ENCODE results near the gene GSN.
A peak's percentile ranks its signal among the peaks of the same experiment; 100 is the strongest.

Gene GSN

DNA sequence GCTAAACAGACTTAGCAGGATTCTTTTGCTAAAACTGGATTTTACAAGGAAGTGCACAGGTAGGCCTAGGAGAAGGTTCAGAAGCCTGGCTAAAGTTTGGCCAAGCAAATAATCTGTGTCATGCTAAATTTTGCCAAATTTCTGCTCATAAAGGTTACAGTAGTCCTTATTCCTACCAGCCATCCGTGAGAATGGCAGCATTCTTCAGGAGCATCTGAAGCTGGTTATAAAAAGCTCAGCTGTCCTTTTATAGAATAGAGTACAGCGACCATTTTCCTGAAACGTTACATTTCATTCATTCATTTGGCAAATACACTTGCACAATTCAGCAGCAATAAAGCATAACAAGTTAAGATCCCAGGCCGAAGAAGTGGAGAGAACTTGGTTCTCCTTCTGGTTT is 6.9 kb downstream of the GSN start:
- TF ChIP-seq, protein P1, sequence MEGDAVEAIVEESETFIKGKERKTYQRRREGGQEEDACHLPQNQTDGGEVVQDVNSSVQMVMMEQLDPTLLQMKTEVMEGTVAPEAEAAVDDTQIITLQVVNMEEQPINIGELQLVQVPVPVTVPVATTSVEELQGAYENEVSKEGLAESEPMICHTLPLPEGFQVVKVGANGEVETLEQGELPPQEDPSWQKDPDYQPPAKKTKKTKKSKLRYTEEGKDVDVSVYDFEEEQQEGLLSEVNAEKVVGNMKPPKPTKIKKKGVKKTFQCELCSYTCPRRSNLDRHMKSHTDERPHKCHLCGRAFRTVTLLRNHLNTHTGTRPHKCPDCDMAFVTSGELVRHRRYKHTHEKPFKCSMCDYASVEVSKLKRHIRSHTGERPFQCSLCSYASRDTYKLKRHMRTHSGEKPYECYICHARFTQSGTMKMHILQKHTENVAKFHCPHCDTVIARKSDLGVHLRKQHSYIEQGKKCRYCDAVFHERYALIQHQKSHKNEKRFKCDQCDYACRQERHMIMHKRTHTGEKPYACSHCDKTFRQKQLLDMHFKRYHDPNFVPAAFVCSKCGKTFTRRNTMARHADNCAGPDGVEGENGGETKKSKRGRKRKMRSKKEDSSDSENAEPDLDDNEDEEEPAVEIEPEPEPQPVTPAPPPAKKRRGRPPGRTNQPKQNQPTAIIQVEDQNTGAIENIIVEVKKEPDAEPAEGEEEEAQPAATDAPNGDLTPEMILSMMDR (IDR thresholded peaks at IDR 0.05; ENCODE audit: extremely low read depth, missing control alignments), result no peak
- DNase-seq (ENCODE audit: low spot score), result no peak

DNA sequence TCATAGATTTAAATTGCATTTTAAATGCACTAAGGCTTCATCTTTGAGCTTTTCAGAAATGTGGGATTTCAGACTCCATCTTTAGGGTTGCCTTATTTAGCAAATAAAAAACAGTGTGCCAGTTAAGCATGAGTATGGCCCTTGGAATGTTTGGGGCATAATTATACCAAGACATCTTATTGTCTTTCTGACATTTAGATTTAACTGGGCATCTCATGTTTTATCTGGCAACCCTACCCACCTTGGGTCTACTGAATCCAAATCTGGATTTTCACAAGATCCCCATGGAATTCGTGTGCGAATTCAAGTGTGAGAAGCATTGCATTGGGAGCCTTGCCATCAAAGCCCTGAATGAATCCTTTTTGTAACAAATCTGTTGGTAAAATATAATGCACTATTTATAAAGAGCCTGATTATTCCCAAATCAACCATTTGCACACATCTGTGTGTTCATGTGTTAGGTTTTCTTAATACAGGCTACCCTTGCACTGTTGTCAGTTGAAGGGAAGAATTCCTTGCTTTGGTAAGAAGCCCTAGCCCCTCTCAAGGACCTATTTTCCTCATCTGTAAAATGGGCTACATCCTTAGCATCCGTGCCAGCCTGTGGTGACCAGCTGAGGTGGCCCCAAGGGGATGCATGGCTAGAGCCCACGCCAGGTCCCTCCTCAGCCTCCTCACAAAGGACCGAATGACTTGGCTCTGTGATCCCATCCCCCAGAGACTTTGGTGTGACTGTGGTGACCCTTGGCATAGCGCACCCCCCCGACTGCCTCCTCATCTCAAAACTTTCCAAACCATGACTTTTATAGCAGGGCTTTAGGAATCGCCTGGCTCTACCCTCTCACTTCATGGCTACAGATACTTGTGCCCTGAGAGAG is 8.1 kb downstream of the GSN start:
- TF ChIP-seq, protein P1 (IDR thresholded peaks at IDR 0.05; ENCODE audit: extremely low read depth, missing control alignments), result no peak
- DNase-seq (ENCODE audit: low spot score), result no peak

DNA sequence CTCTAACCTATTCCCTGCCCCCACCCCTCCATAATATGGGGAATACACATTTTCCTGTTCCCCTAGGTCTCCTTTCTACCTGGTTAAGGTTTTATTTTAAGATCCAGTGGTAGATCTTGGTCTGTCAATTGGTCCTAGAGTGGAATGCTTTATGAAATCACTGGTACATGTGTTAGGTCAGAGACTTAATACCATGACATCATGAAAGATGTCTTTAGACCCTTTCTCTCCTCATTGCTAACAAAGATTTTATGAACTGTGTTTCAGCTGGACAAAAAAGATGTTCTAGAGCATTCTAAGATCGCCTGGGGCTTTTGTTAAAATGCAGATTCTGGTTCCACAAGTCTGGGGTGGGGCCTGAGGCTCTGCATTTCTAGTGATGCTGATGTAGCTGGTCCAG is 9.1 kb downstream of the GSN start:
- no peak for DNase-seq (ENCODE audit: low spot score)
- TF ChIP-seq, protein P1 (IDR thresholded peaks at IDR 0.05; ENCODE audit: extremely low read depth, missing control alignments), result no peak

DNA sequence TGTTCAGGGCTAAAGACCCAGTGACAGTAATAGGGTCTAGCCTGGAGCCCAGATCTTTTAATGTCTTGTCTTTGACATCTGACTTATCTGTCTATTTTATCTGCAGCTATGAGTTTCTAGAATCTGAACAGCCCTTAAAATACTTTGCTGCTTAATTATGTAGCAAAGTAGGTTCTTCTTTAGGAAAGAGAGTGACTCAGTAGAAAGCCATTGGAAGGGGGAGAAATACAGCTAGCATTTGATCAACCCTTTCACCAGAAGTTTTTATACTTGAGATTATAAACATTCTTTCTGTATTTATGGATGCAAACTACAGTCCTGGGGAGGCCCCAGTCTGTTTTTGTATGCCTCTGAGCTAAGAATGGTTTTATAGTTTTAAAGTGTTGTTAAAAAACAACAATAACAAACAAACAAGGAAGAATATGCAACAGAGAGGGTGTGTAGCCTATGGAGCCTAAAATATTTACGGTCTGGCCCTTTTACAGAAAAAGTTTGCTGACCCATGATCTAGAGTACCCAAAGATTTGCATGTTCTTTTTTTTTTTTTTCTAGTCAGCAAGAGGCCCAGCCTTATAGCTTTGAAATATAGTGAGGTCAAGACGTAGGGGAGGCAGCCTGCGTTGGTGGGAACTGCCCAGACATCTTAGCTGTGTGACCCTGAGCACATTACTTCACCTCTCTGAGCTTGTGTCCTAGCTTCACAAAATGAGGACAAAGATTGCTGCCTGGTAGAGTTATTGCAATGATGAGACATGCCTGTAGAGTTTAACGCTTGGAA is 9.7 kb downstream of the GSN start:
- DNase-seq (ENCODE audit: low spot score), result no peak
- TF ChIP-seq, protein P1 (IDR thresholded peaks at IDR 0.05; ENCODE audit: extremely low read depth, missing control alignments), result no peak

DNA sequence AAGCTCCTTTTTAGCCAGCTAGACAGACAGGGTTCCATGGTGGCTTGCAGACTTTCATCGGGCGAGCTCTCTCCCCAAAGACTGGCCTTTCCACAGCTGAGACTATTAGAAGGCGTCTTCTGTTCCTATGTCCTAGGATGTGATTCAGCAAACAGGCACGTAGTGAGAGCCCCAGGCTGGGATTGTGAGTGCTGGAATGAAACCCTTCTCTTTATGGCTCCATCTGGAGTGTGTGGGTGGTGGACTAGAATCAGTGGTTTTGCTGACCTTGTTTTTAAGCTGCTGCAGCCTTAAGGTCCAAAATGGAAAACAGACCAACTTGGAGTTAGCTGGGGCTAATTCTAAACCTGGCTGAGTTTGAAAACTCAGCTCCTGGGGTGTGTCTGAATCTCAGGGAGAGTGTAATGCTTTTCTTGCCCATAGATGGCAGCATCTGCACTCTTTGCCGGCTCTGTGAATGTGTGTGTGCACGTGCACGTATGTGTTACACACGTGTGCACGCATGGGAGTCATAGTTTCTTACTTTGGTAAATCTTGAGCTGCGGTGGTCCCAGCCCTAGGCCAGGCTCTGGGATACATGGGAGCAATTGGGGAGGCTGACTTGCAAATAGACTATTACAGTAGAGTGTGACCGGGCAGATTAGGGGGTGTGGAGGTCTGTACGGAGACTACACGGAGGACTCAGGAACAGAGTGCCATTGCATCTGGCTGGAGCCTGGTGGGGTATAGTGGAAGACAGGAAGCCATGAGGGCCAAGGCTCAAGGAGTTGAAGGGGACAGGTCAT is 10.7 kb downstream of the GSN start:
- TF ChIP-seq, protein P1 (IDR thresholded peaks at IDR 0.05; ENCODE audit: extremely low read depth, missing control alignments), result peak; percentile 48
- peak; percentile 57 for DNase-seq (ENCODE audit: low spot score)

DNA sequence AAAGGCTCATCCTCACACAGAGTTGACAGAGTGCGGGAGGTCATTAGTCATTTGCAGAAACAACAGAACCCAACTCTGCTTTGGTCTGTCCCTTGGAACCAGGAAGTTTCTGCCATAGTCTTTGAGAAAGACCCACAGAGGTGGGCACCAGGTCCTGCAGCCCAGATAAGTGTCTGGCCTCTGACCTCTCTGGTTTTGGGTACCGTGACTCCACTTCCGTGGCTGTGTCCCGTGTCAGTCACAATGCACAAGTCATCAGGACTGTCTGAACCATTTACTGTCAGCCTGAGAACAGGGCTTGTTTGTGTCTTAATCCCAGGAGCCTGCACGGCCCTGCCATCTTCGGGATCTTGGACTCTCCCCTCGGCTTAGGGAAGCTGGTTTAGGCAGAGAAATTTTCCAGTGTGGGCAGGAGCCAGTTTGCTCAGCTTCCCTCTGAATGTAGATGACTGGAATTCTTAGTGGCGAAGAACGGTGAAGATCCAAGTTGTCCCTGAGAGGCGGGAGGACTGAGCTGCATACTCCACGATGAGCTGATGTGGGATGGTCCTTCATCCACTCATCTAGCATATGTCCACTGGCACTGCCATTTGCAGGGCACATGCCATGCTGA is 11.9 kb downstream of the GSN start:
- TF ChIP-seq, protein P1 (IDR thresholded peaks at IDR 0.05; ENCODE audit: extremely low read depth, missing control alignments), result no peak

More for the DNA sequence above, 11.9 kb downstream of the GSN start:
- no peak for DNase-seq (ENCODE audit: low spot score)
